ENCODE results near the gene CD274.
"Not testable (repeated sequence)": the region's sequence is repeated elsewhere in the genome, so short reads cannot be mapped to it uniquely, and the experiment has no call there.

Gene CD274

DNA sequence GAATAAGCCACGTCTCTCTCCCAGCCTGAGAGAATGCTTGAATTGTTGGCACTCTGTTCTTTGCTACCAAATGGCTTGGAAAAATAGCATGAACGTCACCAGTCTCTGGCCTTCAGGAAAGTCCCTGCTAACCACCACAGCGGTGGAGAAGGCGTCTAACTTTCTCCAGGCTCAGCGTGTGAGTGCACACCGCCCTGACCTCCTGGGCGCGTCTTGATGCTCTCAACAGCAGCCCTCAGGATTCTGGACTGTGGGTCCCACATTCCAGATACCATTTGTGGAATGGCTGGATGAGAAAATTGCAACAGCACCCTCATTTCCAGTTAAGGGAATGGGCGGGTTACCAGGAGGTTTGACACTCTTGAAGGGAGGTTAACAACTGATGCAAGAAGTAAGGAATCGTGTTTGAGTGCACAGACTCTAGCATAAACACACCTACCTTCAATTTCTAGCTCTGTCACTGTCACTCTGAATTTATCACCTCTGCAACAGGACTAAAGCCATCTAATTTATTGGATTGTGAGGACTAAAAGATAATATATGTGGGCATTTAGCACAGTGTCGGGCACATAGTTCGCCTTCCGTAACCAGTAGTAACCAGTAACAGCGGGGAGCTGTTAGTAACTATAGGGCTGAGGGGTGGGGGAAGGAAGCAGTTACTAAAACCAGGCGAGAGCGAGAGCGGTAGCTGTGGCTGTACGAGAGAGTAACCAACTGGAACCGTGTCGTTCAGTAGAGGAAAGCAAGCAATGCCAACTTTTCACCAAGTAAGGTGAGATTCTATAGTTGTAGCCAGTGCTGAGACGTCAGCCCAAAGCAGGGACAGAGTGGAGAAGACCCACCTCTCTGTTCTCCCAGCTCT is 11.8 kb upstream of the CD274 start:
- DNase-seq (ENCODE audit: low read depth), result peak; percentile 46

DNA sequence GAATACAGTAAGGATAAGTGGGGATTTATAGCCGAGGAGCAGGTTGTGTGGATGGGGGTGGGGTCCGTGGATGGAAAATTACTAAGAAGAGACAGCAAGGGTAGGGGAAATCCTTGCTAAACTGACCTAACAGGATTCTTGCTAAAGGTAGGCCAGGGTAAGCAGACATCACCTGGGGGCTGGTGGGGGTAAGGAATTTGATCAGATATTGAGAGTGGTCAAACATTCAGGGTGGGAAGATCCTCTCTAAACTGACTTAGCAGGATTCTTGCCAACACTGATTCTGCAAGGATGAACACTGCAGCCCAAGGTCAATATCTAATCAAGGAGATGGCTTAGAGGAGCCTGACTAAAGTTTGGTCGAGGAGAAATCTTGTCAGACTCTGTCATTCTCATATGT is 9.9 kb upstream of the CD274 start:
- no peak for DNase-seq (ENCODE audit: low read depth)

DNA sequence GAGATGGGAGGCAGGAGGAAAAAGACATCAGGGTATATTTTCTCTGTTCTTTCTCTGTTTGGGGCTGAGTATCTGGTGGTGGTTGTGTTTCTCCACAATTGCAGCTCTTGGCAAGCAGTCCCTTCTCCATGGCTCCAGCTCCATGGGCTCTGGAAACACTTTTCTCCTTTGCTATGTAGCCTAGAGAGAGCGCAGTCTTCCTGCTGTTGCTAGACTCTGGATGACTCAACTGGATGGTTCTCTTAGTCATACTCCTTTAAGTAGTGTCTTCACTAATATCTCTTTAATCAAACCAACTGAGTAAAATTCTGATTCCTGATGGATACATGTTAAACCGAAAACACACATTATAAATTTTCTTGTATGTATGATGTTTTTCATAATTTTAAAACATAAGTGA is 9.3 kb upstream of the CD274 start:
- DNase-seq (ENCODE audit: low read depth), result peak; percentile 41

DNA sequence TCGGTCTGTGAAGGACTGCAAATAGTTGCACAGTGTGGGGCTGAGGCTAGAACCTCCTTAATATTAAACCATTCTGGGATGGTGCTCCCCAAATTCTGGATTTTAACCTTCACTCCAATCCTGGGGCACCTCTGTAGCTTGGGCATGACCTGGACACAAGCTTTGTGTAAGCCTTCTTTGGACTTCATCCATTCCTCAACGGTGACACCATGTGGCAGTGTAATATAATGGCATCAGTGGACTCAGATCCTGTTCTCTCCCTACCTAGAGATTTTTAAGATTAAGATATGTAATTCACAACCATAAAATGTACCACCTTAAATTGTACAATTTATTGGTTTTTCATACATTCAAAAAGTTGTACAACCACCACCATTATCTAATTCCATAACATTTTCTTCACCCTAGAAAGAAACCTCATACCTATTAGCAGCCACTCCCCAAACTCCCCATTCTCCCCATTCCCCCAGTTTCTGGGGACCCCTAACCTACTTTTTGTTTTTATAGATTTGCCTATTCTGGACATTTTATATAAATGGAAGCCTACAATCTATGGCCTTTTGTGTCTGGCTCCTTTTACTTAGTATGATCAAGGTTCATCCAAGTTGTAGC is 7.8 kb upstream of the CD274 start:
- DNase-seq (ENCODE audit: low read depth), result no peak

DNA sequence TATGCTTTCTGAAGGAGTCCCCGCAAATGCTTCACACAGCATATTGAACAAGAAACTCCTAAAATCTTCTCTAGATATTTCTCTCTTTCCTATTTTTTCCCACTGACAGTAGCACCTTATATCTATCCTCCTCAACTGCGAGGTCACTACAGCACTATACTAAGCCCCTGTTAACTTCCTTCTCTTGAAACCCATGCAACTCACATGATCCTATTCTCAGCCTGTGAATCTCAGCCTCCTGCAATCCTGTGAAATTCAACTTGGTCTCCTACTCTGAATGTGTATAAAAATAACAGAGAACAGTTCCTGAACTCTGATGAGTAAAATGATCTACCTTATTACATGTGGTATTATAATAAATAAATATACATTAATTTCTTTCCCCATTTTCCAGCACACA is 6.5 kb upstream of the CD274 start:
- DNase-seq (ENCODE audit: low read depth), result no peak

DNA sequence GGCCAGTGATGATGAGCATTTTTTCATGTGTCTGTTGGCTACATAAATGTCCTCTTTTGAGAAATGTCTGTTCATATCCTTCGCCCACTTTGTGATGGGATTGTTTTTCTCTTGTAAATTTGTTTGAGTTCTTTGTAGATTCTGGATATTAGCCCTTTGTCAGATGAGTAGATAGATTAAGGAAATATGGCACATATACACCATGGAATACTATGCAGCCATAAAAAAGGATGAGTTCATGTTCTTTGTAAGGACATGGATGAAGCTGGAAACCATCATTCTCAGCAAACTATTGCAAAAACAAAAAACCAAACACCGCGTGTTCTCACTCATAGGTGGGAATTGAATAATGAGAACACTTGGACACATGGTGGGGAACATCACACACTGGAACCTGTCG is 5.2 kb upstream of the CD274 start:
- DNase-seq (ENCODE audit: low read depth), result not testable (repeated sequence)

DNA sequence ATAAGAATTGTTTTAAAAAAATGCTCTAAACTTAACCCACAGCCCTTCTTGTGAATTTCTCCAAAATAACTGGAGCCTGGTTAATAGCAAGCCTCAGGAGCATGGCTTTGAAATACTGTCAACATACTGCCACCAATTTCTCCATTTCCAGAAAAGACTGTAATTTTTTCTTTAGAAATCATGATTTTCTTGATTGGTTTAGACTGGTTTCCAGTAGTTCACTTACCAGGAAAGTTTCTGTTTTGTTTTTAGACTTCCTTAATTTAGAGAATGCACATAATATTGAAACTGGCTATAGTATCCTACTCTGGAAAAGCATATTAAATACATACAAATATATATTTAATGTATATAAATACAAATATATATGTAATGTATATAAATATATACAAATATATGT is 4.5 kb upstream of the CD274 start:
- DNase-seq (ENCODE audit: low read depth), result no peak

DNA sequence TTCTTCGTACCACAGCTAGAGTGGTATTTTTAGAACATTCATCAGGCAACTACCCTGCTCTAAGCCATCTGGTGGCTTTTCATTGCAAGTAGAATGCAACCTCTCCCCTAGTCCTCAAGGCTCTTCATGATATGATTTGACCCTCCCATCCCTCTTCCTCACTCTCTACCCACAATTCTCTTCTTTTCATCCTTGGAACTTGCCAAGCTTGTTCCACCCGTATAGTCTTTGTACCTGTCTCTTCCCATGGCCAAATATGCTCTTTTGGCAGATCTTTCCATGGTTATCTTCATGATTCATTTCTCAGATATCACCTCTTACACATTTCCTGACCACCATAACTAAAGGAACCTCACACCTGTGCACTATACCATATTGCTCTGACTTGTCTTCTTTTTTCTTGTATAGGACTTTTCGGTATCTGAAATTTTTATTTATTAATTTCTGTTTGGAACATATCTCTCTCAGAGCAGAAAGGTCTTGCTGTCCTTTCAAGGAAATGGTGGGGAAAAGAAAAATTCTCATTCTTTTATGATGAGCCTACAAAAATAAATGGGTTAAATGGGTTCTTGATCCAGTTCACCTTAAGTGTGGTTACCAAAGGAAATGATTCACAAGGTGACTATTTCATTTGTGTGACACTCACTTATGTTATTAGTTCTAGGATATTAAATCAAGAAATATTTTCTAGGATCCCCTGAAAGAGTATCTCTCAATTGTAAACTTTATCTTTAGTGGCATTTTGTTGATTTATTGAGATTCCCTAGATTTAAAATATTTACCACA is 3.7 kb upstream of the CD274 start:
- no peak for DNase-seq (ENCODE audit: low read depth)

DNA sequence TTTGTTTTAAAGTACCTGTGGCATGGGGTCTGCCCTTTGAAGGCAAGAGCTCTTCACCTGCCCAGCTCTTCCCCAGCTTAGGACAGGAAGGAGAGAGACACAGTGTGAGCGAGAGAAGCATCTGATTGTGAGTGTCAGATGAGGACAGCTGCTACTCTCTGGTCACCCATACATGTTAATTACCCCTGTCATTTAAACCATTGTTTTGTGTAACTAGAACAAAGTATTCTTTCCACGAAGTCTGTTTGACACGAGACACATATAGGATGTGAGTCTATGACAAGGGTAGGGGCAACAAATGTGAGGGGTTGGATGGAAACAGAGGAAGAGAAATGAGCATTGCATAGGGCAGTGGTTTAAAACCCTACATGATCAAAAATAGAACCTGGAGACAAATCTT is 3.0 kb upstream of the CD274 start:
- no peak for DNase-seq (ENCODE audit: low read depth)

DNA sequence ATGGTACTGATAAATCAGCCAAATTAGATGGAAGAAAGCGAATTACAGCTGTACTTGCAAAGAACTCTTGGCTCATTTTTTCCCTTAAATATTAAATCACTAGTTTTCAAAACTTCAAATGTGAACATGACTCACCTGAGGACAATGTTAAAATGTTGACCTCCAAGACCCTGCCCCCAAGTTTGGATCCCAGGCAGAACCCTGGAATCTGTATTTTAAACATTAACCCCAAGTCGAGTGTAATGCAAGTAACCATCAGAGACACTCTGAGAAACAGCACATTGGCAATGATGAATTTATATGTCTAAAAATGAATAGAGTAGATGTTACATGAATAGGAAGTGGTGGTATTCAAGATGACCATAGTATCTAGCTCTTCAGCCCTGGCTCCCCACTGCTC is 2.3 kb upstream of the CD274 start:
- no peak for DNase-seq (ENCODE audit: low read depth)

DNA sequence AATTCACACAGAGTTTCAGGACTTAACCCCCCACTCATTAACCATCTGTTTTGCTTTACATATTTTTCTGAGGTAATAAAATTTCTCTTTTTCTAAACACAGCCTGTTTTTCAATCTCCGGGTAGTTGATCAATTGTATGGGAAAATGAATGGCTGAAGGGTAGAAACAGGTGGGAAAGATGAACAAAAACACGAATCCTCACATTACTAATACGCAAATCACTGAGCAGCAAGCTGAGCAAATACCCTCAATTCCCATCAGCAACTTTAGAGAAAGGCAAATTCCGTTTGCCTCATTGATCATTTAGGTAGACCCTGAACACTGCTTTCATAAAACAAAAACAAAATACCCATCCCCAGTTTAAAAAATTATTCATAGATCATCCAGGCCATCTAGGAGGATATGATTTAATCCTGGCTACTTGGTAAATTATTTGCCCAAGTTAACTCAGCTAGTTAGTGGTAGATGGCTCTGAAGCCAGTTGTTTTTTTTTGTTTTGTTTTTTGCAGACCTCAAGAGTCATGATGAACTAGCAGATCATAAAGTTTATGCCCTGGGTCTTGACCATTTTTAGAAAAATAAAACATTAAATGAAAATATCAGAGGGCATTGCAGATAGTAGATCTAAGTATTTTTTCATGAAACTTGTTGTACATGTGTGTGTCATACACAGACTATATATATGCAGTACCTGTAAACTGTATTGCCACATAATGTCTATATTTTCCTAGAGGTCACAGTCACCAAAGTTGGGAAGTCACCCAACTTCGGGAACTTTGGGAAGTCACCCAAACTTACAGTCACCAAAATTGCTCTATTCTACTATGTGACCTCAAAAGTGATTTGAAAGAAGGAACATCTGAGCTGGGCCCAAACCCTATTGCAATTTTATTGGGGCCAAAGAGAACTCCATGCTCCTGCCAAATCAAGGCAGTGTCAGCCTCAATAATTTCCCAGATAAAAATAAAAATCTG is 1.6 kb upstream of the CD274 start:
- DNase-seq (ENCODE audit: low read depth), result no peak

DNA sequence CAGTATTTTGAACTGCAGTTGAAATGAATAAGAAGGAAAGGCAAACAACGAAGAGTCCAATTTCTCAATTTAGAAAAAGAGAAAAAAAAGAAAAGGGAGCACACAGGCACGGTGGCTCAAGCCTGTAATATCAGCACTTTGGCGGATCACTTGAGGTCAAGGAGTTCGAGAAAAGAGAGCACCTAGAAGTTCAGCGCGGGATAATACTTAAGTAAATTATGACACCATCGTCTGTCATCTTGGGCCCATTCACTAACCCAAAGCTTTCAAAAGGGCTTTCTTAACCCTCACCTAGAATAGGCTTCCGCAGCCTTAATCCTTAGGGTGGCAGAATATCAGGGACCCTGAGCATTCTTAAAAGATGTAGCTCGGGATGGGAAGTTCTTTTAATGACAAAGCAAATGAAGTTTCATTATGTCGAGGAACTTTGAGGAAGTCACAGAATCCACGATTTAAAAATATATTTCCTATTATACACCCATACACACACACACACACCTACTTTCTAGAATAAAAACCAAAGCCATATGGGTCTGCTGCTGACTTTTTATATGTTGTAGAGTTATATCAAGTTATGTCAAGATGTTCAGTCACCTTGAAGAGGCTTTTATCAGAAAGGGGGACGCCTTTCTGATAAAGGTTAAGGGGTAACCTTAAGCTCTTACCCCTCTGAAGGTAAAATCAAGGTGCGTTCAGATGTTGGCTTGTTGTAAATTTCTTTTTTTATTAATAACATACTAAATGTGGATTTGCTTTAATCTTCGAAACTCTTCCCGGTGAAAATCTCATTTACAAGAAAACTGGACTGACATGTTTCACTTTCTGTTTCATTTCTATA is 602 bp upstream of the CD274 start:
- no peak for DNase-seq (ENCODE audit: low read depth)

DNA sequence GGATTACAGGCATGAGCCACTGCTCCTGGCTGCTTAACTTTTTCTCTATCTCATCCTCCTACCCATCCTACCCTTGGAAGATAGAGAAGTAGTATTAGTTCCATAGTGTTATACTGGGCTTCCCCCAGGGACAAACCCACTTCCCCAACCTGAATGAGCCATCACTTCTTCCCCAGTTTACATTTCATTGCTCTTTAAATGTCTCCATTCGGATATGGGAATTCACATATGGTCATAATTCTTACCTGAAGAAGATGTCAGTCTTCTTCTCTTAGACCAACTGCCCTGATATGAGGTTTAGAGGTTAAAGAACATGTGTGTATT is 1.9 kb downstream of the CD274 start:
- DNase-seq (ENCODE audit: low read depth), result no peak

DNA sequence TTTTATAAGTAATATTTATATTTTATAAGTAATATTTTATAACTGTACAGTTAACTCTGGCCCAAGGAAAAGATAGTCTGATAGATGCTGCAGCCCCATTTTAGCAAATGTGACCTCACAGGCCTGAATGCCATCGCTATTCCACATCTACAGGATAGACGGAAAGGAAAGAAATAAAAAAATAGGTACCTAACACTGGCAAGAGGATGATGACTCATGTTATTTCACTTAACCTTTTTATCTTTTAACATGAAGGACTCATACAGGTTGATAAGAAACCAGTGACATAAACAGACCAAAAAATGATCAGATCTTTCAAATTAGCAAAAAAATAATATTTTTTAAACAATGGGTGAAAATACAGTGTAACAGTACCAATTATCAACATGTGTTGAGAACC is 2.7 kb downstream of the CD274 start:
- no peak for DNase-seq (ENCODE audit: low read depth)

DNA sequence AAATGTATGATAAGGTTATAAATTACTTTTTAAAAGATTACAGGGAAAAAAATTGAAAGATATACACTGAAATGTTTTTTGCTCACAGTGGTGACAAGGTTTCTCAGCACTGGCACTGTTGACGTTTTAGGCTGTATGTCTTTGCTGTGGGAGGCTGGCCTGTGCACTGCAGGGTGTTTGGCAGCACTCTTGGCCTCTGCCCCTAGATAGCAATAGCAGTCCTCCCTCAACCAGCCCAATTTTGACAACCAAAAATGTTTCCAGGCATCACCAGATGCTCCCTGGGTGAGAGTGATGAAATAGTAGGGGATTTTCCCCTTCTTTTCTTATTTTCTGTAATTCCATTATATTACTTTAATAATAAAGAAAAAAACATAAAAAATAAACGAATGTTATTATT is 3.3 kb downstream of the CD274 start:
- DNase-seq (ENCODE audit: low read depth), result no peak

DNA sequence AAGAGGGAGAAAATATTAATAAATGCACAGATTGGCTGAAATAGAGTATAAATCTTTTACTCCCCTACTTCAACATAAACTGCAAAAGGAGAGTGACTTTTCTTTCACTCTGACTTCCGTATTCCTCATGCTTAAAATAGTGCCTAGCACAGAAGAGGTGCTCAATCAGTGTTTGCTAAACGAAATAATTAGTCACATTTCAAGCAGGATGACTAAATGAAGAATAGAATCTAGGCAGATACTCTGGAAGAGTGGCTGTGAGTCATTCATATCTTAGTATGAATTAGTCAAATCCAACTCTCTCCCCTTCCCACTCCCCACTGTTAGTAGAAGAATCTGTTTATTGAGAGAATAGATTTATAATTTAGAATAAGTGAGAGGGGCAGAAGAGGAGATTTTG is 4.8 kb downstream of the CD274 start:
- DNase-seq (ENCODE audit: low read depth), result peak; percentile 63

DNA sequence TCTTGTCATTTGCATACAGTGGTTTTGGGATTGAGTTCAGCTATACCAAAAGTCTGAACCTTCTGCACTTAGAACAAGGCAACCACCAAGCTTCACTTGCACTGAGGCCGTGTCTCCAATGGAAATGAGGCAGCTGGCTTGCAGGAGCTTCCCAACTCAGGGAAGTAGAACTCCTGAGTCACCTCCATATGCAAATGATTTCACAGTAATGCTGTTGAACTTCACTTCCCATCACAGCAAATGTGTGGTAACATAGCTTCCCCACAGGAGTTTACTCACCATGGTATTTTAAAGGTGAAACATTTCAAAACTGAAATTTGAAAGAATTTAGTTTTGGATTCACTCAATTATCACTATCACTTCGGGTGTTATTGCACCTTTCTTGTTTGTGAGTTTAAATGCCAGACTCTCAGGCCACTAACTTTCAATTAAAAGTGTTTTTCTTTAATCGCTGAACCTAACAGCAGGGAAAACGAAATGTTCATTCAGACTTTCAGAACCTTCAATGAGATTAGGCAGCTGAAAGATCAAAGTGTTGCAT is 9.0 kb downstream of the CD274 start:
- DNase-seq (ENCODE audit: low read depth), result no peak

DNA sequence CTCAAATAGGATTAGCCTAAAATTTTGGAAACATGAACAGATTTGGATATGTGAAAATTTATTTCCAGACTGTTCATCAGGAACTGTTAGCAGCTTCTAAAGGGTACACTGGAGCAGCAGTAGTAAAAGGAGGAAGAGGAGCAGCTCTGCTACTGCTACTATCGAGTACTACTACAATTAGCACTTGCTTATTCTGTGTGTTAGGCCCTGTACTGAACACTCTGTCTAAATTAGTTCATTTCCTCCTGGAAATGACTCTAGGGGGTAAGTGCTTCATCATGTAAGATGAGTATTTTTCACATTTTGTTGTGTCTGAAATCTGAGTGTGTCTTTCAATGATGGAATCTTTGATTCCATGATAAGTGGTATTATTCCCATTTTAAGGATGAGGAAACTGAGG is 9.8 kb downstream of the CD274 start:
- no peak for DNase-seq (ENCODE audit: low read depth)

DNA sequence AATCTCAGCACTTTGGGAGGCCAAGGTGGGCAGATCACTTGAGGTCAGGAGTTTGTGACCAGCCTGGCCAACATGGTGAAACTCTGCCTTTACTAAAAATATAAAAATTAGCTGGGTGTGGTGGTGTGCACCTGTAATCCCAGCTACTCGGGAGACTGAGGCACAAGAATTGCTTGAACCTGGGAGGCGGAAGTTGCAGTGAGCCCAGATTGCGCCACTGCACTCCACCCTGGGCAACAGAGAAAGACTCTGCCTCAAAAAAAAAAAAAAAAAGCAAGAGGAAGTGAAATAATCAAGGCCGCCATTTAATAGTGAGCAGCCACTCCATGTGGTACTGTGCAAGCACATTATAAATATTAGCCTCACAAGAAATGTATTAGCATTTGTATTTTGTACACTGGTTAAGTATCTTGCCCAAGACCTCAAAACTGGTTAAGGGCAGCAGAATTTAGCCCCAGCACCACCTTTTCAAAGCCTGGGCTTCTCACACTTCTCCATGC is 14.5 kb downstream of the CD274 start:
- not testable (repeated sequence) for DNase-seq (ENCODE audit: low read depth)

DNA sequence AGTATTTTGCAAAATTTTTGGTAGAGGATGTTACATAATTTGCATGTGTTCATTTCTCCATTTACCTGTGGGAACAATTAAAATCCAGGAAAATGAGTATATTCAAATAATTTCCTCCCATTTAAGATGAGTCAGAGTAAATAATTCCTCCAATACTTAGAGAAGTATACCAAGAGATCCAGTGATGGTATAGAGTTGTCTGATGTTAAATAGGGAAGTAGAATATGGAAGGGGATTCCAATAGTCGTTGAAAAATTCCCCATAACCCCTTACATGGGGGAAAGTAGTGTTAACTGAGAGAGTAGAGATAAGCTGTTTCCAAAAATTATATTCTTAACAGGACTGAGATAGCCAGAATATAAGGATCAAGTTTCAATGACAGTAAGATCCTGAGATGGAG is 15.7 kb downstream of the CD274 start:
- DNase-seq (ENCODE audit: low read depth), result no peak

DNA sequence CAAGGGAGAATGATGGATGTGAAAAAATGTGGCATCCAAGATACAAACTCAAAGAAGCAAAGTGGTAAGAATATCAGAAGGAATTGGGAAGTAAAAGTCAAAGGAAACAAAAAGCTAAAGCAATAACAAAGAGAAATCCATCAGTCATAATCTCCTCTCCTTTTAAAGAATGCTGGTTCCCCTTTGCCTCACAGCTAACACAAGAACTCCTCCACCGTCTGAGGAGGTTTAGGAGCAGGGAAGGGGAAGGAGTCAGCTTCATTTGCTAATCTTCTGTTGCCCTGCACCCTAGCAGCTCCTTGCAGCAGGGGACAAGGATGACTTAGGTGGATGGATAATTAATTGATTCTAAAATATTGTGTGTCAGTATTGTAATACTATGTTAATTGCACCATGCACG is 16.4 kb downstream of the CD274 start:
- no peak for DNase-seq (ENCODE audit: low read depth)

Data from non-pigmented ciliary epithelial cell (primary cell).